Lower leg skin (tissue), 3 donors: ENCODE results near the gene TNFRSF19.

ENCODE experiments used
- POLR2A ChIP-seq, 2 donors: fragments of 450-650 bp; IDR thresholded peaks; one replicate each; pipeline ENCODE4 v1.6.1; 2016 to 2017; ENCODE audit warnings: antibody characterized with exemption in 2 of 2, mild to moderate bottlenecking in 1 of 2, moderate library complexity in 1 of 2
- TF ChIP-seq, protein P1 (sequence below), 3 donors: fragments of 450-650 bp; IDR thresholded peaks; one replicate each; pipeline ENCODE4 v1.5.1; 2016; ENCODE audit warnings: antibody characterized with exemption in 3 of 3, mild to moderate bottlenecking in 3 of 3, moderate library complexity in 2 of 3

- TF ChIP-seq, protein P1, sequence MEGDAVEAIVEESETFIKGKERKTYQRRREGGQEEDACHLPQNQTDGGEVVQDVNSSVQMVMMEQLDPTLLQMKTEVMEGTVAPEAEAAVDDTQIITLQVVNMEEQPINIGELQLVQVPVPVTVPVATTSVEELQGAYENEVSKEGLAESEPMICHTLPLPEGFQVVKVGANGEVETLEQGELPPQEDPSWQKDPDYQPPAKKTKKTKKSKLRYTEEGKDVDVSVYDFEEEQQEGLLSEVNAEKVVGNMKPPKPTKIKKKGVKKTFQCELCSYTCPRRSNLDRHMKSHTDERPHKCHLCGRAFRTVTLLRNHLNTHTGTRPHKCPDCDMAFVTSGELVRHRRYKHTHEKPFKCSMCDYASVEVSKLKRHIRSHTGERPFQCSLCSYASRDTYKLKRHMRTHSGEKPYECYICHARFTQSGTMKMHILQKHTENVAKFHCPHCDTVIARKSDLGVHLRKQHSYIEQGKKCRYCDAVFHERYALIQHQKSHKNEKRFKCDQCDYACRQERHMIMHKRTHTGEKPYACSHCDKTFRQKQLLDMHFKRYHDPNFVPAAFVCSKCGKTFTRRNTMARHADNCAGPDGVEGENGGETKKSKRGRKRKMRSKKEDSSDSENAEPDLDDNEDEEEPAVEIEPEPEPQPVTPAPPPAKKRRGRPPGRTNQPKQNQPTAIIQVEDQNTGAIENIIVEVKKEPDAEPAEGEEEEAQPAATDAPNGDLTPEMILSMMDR (IDR thresholded peaks at IDR 0.05): no peak
- no peak for TF ChIP-seq POLR2A (IDR thresholded peaks at IDR 0.05)
These were observed 62.5 kb downstream of the TNFRSF19 start for GRCh38 chr13:23632741-23633140.
